ENCODE results near the gene LRRC32. TPM values are rescaled to one million over a fixed set of nuclear protein-coding genes. Genes with fewer than 3 reads are reported as not detected.

Gene LRRC32
- total RNA-seq, 1 donor from 2014 or later: 0.39 TPM

- Mint-ChIP-seq H3K27me3 (ENCODE audit: unreplicated experiment) (peaks cover 2% of the 10 kb centered on the region), H3K4me3 (ENCODE audit: unreplicated experiment) (no peak overlapping the region), H3K36me3 (ENCODE audit: unreplicated experiment) (peaks cover 5% of the 10 kb centered on the region), H3K9me3 (ENCODE audit: unreplicated experiment) (peaks cover 5% of the 10 kb centered on the region), H3K27ac (ENCODE audit: unreplicated experiment) (no peak overlapping the region), H3K4me1 (ENCODE audit: low read depth, unreplicated experiment) (peaks cover 6% of the 10 kb centered on the region)
- TF ChIP-seq CTCF (IDR thresholded peaks at IDR 0.05; ENCODE audit: partially characterized antibody, unreplicated experiment): no peak
- DNase-seq: no peak
Measured at GRCh38 chr11:76709756-76710155, 39.2 kb upstream of the LRRC32 start.

GRCh38 chr11:76708972-76709660, 38.6 kb upstream of the LRRC32 start:
- H3K36me3 Mint-ChIP-seq (ENCODE audit: unreplicated experiment): peaks cover 10% of the 10 kb centered on the region
- H3K4me1 Mint-ChIP-seq (ENCODE audit: low read depth, unreplicated experiment): peaks cover 12% of the 10 kb centered on the region
- H3K4me3 Mint-ChIP-seq (ENCODE audit: unreplicated experiment): no peak overlapping the region
- no peak overlapping the region for H3K27ac Mint-ChIP-seq (ENCODE audit: unreplicated experiment)
- peaks cover 11% of the 10 kb centered on the region for H3K9me3 Mint-ChIP-seq (ENCODE audit: unreplicated experiment)
- DNase-seq: no peak
- TF ChIP-seq CTCF (IDR thresholded peaks at IDR 0.05; ENCODE audit: partially characterized antibody, unreplicated experiment): no peak
- peaks cover 5% of the 10 kb centered on the region for H3K27me3 Mint-ChIP-seq (ENCODE audit: unreplicated experiment)

- Mint-ChIP-seq H3K27me3 (ENCODE audit: unreplicated experiment) (peaks cover 5% of the 10 kb centered on the region), H3K9me3 (ENCODE audit: unreplicated experiment) (peaks cover 11% of the 10 kb centered on the region), H3K27ac (ENCODE audit: unreplicated experiment) (no peak overlapping the region), H3K36me3 (ENCODE audit: unreplicated experiment) (peaks cover 10% of the 10 kb centered on the region), H3K4me3 (ENCODE audit: unreplicated experiment) (no peak overlapping the region), H3K4me1 (ENCODE audit: low read depth, unreplicated experiment) (peaks cover 14% of the 10 kb centered on the region)
- TF ChIP-seq CTCF (IDR thresholded peaks at IDR 0.05; ENCODE audit: partially characterized antibody, unreplicated experiment): no peak
- no peak for DNase-seq
Measured at GRCh38 chr11:76707293-76707825, 36.8 kb upstream of the LRRC32 start.

GRCh38 chr11:76706667-76707066, 36.1 kb upstream of the LRRC32 start:
- Mint-ChIP-seq H3K4me1 (ENCODE audit: low read depth, unreplicated experiment) (peaks cover 10% of the 10 kb centered on the region), H3K9me3 (ENCODE audit: unreplicated experiment) (peaks cover 11% of the 10 kb centered on the region), H3K4me3 (ENCODE audit: unreplicated experiment) (no peak overlapping the region), H3K36me3 (ENCODE audit: unreplicated experiment) (peaks cover 10% of the 10 kb centered on the region), H3K27me3 (ENCODE audit: unreplicated experiment) (peaks cover 8% of the 10 kb centered on the region), H3K27ac (ENCODE audit: unreplicated experiment) (no peak overlapping the region)
- no peak for DNase-seq
- TF ChIP-seq CTCF (IDR thresholded peaks at IDR 0.05; ENCODE audit: partially characterized antibody, unreplicated experiment): no peak

GRCh38 chr11:76705826-76706225, 35.3 kb upstream of the LRRC32 start:
- no peak for TF ChIP-seq CTCF (IDR thresholded peaks at IDR 0.05; ENCODE audit: partially characterized antibody, unreplicated experiment)
- H3K27ac Mint-ChIP-seq (ENCODE audit: unreplicated experiment): no peak overlapping the region
- peaks cover 10% of the 10 kb centered on the region for H3K36me3 Mint-ChIP-seq (ENCODE audit: unreplicated experiment)
- peaks cover 8% of the 10 kb centered on the region for H3K4me1 Mint-ChIP-seq (ENCODE audit: low read depth, unreplicated experiment)
- H3K4me3 Mint-ChIP-seq (ENCODE audit: unreplicated experiment): no peak overlapping the region
- peaks cover 11% of the 10 kb centered on the region for H3K27me3 Mint-ChIP-seq (ENCODE audit: unreplicated experiment)
- H3K9me3 Mint-ChIP-seq (ENCODE audit: unreplicated experiment): peaks cover 11% of the 10 kb centered on the region
- DNase-seq: no peak
